Upper lobe of left lung (tissue), 4 donors: ENCODE measurements around the gene SUCO.

Source experiments
- POLR2A ChIP-seq, 4 donors: fragments of 450-650 bp; IDR thresholded peaks; one replicate each; pipeline ENCODE4 v1.5.1; 2016 to 2017; ENCODE audit warnings: antibody characterized with exemption in 4 of 4, mild to moderate bottlenecking in 2 of 4
- POLR2AphosphoS5 ChIP-seq, 2 donors: sonication (generic); formaldehyde crosslinking; IDR thresholded peaks; one replicate each; pipeline ENCODE4 v1.5.1; 2017; ENCODE audit warnings: antibody characterized with exemption in 2 of 2
- TF ChIP-seq, protein P1 (sequence below), 6 experiments: fragments of 450-650 bp in 4 of 6; fragments of 200-600 bp in 2 of 6; sonication (generic) in 2 of 6; IDR thresholded peaks; one replicate each; pipeline ENCODE4 v1.5.1; 2016 to 2019; ENCODE audit warnings: antibody characterized with exemption in 6 of 6

DNA sequence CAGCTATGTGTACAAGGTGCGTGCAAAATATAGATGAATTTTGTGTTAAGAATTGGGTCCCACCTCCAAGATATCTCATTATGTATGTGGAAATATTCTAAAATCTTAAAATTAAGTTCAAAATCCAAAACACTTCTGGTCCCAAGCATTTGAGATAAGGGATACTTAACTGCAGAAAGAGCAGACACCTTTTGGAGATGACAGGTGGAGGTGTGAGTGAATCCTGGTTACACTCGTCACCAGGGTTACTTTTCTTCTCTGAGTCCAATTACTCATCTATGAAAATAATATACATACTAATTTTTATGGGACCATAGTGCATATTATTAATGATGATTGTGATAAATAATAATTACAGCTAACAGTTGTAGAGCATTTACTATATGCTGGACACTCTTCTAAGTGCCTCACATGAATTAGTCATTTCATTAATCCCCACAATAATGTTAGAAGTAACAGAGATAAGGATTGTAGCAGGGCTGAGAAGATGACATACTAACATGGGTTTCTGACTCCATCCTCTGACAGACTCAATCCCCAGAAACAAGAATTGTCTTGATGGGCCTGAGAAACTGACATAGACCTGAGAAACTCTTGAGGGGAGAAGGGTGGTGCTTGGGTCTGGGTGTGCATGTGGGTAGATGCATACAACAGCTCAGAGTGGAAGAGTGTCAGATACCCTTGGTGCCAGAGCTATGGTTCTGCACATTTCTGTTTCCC, 117.7 kb downstream of the SUCO start:
- TF ChIP-seq, protein P1, sequence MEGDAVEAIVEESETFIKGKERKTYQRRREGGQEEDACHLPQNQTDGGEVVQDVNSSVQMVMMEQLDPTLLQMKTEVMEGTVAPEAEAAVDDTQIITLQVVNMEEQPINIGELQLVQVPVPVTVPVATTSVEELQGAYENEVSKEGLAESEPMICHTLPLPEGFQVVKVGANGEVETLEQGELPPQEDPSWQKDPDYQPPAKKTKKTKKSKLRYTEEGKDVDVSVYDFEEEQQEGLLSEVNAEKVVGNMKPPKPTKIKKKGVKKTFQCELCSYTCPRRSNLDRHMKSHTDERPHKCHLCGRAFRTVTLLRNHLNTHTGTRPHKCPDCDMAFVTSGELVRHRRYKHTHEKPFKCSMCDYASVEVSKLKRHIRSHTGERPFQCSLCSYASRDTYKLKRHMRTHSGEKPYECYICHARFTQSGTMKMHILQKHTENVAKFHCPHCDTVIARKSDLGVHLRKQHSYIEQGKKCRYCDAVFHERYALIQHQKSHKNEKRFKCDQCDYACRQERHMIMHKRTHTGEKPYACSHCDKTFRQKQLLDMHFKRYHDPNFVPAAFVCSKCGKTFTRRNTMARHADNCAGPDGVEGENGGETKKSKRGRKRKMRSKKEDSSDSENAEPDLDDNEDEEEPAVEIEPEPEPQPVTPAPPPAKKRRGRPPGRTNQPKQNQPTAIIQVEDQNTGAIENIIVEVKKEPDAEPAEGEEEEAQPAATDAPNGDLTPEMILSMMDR (IDR thresholded peaks at IDR 0.05), result no peak
- TF ChIP-seq POLR2A (IDR thresholded peaks at IDR 0.05) (no peak), POLR2AphosphoS5 (IDR thresholded peaks at IDR 0.05) (no peak)
